ENCODE measurements around the gene ADAMTSL2.

ADAMTSL2 gene

GRCh38 chr9:133619791-133620190 is 85.3 kb downstream of the ADAMTSL2 start:
- Histone ChIP-seq H3K9me3 (ENCODE audit: insufficient read depth, low read length) (no peaks in the 10 kb centered on the region), H4K20me1 (ENCODE audit: low read depth, low read length) (no peaks in the 10 kb centered on the region), H3K79me2 (ENCODE audit: insufficient read depth, low read length) (no peaks in the 10 kb centered on the region), H2AFZ (ENCODE audit: low read depth, low read length, severe bottlenecking) (no peak overlapping the region), H3K27ac (ENCODE audit: low read depth, low read length) (no peak overlapping the region), H3K9ac (ENCODE audit: low read length) (no peak overlapping the region), H3F3A (ENCODE audit: insufficient read depth) (no peaks in the 10 kb centered on the region), H3K4me3 (ENCODE audit: insufficient read depth, low read length, poor library complexity, severe bottlenecking) (no peak overlapping the region), H3K27me3 (ENCODE audit: low read length) (no peaks in the 10 kb centered on the region), H3K4me2 (ENCODE audit: low read depth, low read length, poor library complexity, severe bottlenecking) (no peak overlapping the region), H3K9me2 (replicated peaks; ENCODE audit: insufficient read depth, low read length) (no peaks in the 10 kb centered on the region), H3K36me3 (ENCODE audit: low read length) (no peaks in the 10 kb centered on the region)
- no peak for TF ChIP-seq EZH2phosphoT487 (conservative IDR thresholded peaks at IDR 0.05; ENCODE audit: low read length)
- TF ChIP-seq, protein P1, sequence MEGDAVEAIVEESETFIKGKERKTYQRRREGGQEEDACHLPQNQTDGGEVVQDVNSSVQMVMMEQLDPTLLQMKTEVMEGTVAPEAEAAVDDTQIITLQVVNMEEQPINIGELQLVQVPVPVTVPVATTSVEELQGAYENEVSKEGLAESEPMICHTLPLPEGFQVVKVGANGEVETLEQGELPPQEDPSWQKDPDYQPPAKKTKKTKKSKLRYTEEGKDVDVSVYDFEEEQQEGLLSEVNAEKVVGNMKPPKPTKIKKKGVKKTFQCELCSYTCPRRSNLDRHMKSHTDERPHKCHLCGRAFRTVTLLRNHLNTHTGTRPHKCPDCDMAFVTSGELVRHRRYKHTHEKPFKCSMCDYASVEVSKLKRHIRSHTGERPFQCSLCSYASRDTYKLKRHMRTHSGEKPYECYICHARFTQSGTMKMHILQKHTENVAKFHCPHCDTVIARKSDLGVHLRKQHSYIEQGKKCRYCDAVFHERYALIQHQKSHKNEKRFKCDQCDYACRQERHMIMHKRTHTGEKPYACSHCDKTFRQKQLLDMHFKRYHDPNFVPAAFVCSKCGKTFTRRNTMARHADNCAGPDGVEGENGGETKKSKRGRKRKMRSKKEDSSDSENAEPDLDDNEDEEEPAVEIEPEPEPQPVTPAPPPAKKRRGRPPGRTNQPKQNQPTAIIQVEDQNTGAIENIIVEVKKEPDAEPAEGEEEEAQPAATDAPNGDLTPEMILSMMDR (IDR thresholded peaks at IDR 0.05; ENCODE audit: insufficient read depth, low read length, poor library complexity, severe bottlenecking), result no peak

DNA sequence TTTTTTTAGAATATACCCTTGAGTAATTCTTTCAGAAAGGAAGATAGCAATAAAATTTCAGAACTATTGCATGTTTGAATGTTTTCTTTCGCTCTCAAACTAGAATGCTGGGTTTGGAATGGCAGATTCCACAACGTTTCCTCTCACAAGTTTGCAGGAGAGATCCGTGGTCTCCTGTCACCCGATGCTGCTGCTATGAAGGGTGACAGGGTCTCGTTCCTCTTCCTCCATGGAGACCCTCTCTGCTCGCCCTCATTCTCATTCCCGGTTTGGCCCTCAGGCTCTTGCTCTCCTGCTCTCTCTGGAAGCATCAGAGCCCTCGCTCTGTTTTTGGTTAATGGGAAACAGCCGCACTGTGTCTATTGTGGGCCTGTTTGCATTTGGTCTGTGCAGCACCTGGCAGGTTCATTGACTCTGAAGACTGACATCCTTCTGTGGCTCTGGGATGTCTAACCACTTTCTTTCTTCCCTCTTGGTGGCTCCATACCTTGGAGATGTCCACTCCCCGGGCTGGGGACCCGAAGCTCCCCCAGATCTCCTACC is 87.3 kb downstream of the ADAMTSL2 start:
- Histone ChIP-seq H3K4me2 (ENCODE audit: low read depth, low read length, poor library complexity, severe bottlenecking) (no peak overlapping the region), H3K27ac (ENCODE audit: low read depth, low read length) (no peak overlapping the region), H3K9me2 (replicated peaks; ENCODE audit: insufficient read depth, low read length) (no peaks in the 10 kb centered on the region), H3F3A (ENCODE audit: insufficient read depth) (no peaks in the 10 kb centered on the region), H3K79me2 (ENCODE audit: insufficient read depth, low read length) (no peaks in the 10 kb centered on the region), H3K36me3 (ENCODE audit: low read length) (no peaks in the 10 kb centered on the region), H3K4me3 (ENCODE audit: insufficient read depth, low read length, poor library complexity, severe bottlenecking) (no peak overlapping the region), H2AFZ (ENCODE audit: low read depth, low read length, severe bottlenecking) (no peak overlapping the region), H3K9me3 (ENCODE audit: insufficient read depth, low read length) (no peaks in the 10 kb centered on the region), H3K27me3 (ENCODE audit: low read length) (no peaks in the 10 kb centered on the region), H3K9ac (ENCODE audit: low read length) (no peak overlapping the region), H4K20me1 (ENCODE audit: low read depth, low read length) (no peaks in the 10 kb centered on the region)
- TF ChIP-seq, protein P1 (IDR thresholded peaks at IDR 0.05; ENCODE audit: insufficient read depth, low read length, poor library complexity, severe bottlenecking), result no peak

DNA sequence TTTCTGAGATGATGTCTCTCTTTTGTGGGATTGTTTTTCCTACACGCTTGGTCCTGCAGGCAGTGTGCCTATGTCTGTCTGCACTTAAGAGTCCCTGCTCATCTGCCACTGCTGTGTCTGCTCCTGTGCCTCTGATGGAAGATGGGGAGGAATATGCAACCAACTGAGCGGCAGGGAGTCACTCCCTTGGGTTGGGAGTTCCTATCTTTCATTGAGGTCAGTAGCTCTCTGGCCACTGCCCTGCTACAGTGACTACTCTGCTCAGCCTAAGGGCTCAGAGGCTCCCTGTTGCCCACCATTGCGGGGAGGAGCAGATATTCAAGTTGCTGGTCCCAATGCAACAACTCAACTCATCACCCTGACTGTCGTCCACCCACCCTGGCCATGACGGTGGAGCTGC is 88.1 kb downstream of the ADAMTSL2 start:
- no peaks in the 10 kb centered on the region for H3K36me3 ChIP-seq (ENCODE audit: low read length)
- H3K9me2 ChIP-seq (replicated peaks; ENCODE audit: insufficient read depth, low read length), result no peaks in the 10 kb centered on the region

More for the DNA sequence above, 88.1 kb downstream of the ADAMTSL2 start:
- H3K4me2 ChIP-seq (ENCODE audit: low read depth, low read length, poor library complexity, severe bottlenecking), result no peak overlapping the region
- H3F3A ChIP-seq (ENCODE audit: insufficient read depth), result no peaks in the 10 kb centered on the region
- H3K27me3 ChIP-seq (ENCODE audit: low read length), result no peaks in the 10 kb centered on the region
- no peak overlapping the region for H2AFZ ChIP-seq (ENCODE audit: low read depth, low read length, severe bottlenecking)
- no peak overlapping the region for H3K4me3 ChIP-seq (ENCODE audit: insufficient read depth, low read length, poor library complexity, severe bottlenecking)
- TF ChIP-seq, protein P1 (IDR thresholded peaks at IDR 0.05; ENCODE audit: insufficient read depth, low read length, poor library complexity, severe bottlenecking), result no peak
- TF ChIP-seq EZH2phosphoT487 (conservative IDR thresholded peaks at IDR 0.05; ENCODE audit: low read length), result no peak
- H3K79me2 ChIP-seq (ENCODE audit: insufficient read depth, low read length), result no peaks in the 10 kb centered on the region
- no peaks in the 10 kb centered on the region for H3K9me3 ChIP-seq (ENCODE audit: insufficient read depth, low read length)
- no peak overlapping the region for H3K9ac ChIP-seq (ENCODE audit: low read length)
- H3K27ac ChIP-seq (ENCODE audit: low read depth, low read length), result no peak overlapping the region
- H4K20me1 ChIP-seq (ENCODE audit: low read depth, low read length), result no peaks in the 10 kb centered on the region
